Neural cell (in vitro differentiated cells): ENCODE measurements around the gene KMT2D. TPM values are rescaled to one million over a fixed set of nuclear protein-coding genes. Genes with fewer than 3 reads are reported as not detected.

ENCODE experiments used
- H2AFZ ChIP-seq: fragments of 200-600, 300-800 bp; sonication (generic), shearing (Covaris generic); 2 replicates; pipeline ENCODE4 v1.6.0; 2014; ENCODE audit warnings: low read depth, mild to moderate bottlenecking, antibody characterized with exemption, low read length, moderate library complexity
- H3F3A ChIP-seq: fragments of 200-600 bp; shearing (Covaris generic); 2 replicates; pipeline ENCODE4 v1.6.1; 2016; ENCODE audit warnings: mild to moderate bottlenecking, moderate library complexity, mixed read lengths, antibody characterized with exemption, low read length; ENCODE audit not compliant: insufficient read depth, poor library complexity, severe bottlenecking
- H3K27ac ChIP-seq: fragments of 200-600, 300-800 bp; sonication (generic), shearing (Covaris generic); 2 replicates; pipeline ENCODE4 v1.5.1; 2014; ENCODE audit warnings: mild to moderate bottlenecking, low read length, moderate library complexity
- H3K27me3 ChIP-seq: fragments of 300-800, 200-600 bp; sonication (generic), shearing (Covaris generic); 2 replicates; pipeline ENCODE4 v1.6.0; 2014; ENCODE audit warnings: mild to moderate bottlenecking, low read depth, low read length, moderate library complexity; ENCODE audit not compliant: insufficient read depth
- H3K36me3 ChIP-seq: fragments of 300-800, 200-600 bp; sonication (generic), shearing (Covaris generic); 2 replicates; pipeline ENCODE4 v1.5.1; 2014; ENCODE audit warnings: mild to moderate bottlenecking, antibody characterized with exemption, low read length, moderate library complexity; ENCODE audit not compliant: insufficient read depth
- H3K4me2 ChIP-seq: fragments of 300-800, 200-600 bp; sonication (generic), shearing (Covaris generic); 2 replicates; pipeline ENCODE4 v1.6.0; 2014; ENCODE audit warnings: mild to moderate bottlenecking, low read length
- H3K4me3 ChIP-seq: fragments of 300-800, 200-600 bp; sonication (generic), shearing (Covaris generic); 2 replicates; pipeline ENCODE4 v1.5.1; 2014; ENCODE audit warnings: mild to moderate bottlenecking, low read length, moderate library complexity
- H3K79me2 ChIP-seq: fragments of 200-600 bp; shearing (Covaris generic); replicated peaks from 2 replicates; pipeline ENCODE4 v1.6.0; 2014; ENCODE audit warnings: mild to moderate bottlenecking, low read length, moderate library complexity; ENCODE audit not compliant: insufficient read depth
- H3K9ac ChIP-seq: fragments of 300-800, 200-600 bp; sonication (generic), shearing (Covaris generic); 2 replicates; pipeline ENCODE4 v1.6.1; 2016; ENCODE audit warnings: mild to moderate bottlenecking, low read length, mixed read lengths
- H3K9me2 ChIP-seq: fragments of 200-600 bp; shearing (Covaris generic); 2 replicates; pipeline ENCODE4 v1.6.1; 2016; ENCODE audit warnings: mild to moderate bottlenecking, low read length, mixed read lengths; ENCODE audit not compliant: insufficient read depth
- H3K9me3 ChIP-seq: fragments of 200-600, 300-800 bp; sonication (generic), shearing (Covaris generic); 2 replicates; pipeline ENCODE4 v1.6.1; 2016; ENCODE audit warnings: mild to moderate bottlenecking, mixed run types, low read length, moderate library complexity, mixed read lengths
- H4K20me1 ChIP-seq: fragments of 200-600 bp; shearing (Covaris generic); 2 replicates; pipeline ENCODE4 v1.6.1; 2016; ENCODE audit warnings: mild to moderate bottlenecking, mixed run types; ENCODE audit not compliant: insufficient read depth
- EP300 ChIP-seq: fragments of 450-650 bp; conservative IDR thresholded peaks from 2 replicates; pipeline ENCODE4 v1.6.1; 2014; ENCODE audit warnings: antibody characterized with exemption, mild to moderate bottlenecking, moderate library complexity; ENCODE audit not compliant: poor library complexity, severe bottlenecking
- EZH2 ChIP-seq: fragments of 200-600, 300-800 bp; shearing (Covaris generic), sonication (generic); IDR thresholded peaks from 2 replicates; pipeline ENCODE4 v1.6.1; 2014; ENCODE audit warnings: antibody characterized with exemption, low read length, borderline replicate concordance, mild to moderate bottlenecking; ENCODE audit not compliant: insufficient read depth, poor library complexity, severe bottlenecking
- MXI1 ChIP-seq: fragments of 450-650 bp; conservative IDR thresholded peaks from 2 replicates; pipeline ENCODE4 v1.6.1; 2014; ENCODE audit warnings: antibody characterized with exemption, mild to moderate bottlenecking; ENCODE audit not compliant: poor library complexity, severe bottlenecking
- POLR2AphosphoS5 ChIP-seq: IDR thresholded peaks from 2 replicates; pipeline ENCODE4 v1.6.1; 2012
- RAD21 ChIP-seq: fragments of 450-650 bp; conservative IDR thresholded peaks from 2 replicates; pipeline ENCODE4 v1.6.1; 2014; ENCODE audit warnings: antibody characterized with exemption, mild to moderate bottlenecking, moderate library complexity
- REST ChIP-seq: IDR thresholded peaks from 2 replicates; pipeline ENCODE4 v1.6.1; 2012; ENCODE audit warnings: borderline replicate concordance
- SMC3 ChIP-seq: fragments of 450-650 bp; conservative IDR thresholded peaks from 2 replicates; pipeline ENCODE4 v1.6.1; 2014; ENCODE audit warnings: antibody characterized with exemption, mild to moderate bottlenecking, moderate library complexity; ENCODE audit not compliant: poor library complexity
- TAF1 ChIP-seq: IDR thresholded peaks from 2 replicates; pipeline ENCODE4 v1.6.1; 2012; ENCODE audit warnings: low read depth
- polyA plus RNA-seq: library from polyadenylated mRNA; depleted of rRNA; stranded (reverse); fragments of >200 nt; gene quantifications from 2 replicates; pipeline ENCODE4 v1.2.3, GENCODE V29; 2014
- TF ChIP-seq, protein P1 (sequence below): fragments of 450-650 bp; IDR thresholded peaks from 2 replicates; pipeline ENCODE4 v1.5.1; 2014; ENCODE audit warnings: antibody characterized with exemption, mild to moderate bottlenecking, moderate library complexity; ENCODE audit not compliant: poor library complexity, severe bottlenecking

The KMT2D gene
- polyA plus RNA-seq, 1 donor from 2014 or later, result 15.8 TPM

DNA sequence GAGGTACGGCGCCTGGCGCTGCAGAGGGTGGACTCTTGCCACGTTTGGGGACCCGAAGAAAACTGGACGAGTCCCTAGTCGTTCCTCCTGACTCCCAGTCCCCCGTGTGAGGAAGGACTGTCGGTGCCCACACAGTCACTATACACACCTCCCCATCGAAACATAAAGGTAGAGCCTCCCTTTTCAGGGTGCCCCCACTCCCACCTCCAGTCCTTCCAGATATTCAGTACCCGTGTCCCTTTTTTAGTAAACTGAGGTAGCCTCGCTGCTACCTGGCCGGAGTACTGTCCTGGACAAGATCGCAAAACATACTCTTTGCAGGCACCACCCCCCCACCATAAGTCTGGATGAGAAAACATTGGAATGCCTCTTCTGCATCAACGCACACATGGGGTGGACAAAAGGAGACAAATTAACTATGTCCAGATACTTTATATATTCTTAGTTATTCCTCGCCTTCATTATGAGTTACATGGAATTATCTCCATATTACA lies 610 bp upstream of the KMT2D start:
- peak overlapping the region; percentile 99 for H3K9ac ChIP-seq
- TF ChIP-seq EZH2, result no peak
- no peak for TF ChIP-seq MXI1
- no peak for TF ChIP-seq REST
- TF ChIP-seq POLR2AphosphoS5, result no peak
- TF ChIP-seq, protein P1, sequence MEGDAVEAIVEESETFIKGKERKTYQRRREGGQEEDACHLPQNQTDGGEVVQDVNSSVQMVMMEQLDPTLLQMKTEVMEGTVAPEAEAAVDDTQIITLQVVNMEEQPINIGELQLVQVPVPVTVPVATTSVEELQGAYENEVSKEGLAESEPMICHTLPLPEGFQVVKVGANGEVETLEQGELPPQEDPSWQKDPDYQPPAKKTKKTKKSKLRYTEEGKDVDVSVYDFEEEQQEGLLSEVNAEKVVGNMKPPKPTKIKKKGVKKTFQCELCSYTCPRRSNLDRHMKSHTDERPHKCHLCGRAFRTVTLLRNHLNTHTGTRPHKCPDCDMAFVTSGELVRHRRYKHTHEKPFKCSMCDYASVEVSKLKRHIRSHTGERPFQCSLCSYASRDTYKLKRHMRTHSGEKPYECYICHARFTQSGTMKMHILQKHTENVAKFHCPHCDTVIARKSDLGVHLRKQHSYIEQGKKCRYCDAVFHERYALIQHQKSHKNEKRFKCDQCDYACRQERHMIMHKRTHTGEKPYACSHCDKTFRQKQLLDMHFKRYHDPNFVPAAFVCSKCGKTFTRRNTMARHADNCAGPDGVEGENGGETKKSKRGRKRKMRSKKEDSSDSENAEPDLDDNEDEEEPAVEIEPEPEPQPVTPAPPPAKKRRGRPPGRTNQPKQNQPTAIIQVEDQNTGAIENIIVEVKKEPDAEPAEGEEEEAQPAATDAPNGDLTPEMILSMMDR, result no peak
- TF ChIP-seq RAD21, result no peak
- no peak for TF ChIP-seq EP300
- peak overlapping the region; percentile 97 for H3K4me3 ChIP-seq
- H3F3A ChIP-seq, result no peaks in the 10 kb centered on the region
- H3K27ac ChIP-seq, result no peak overlapping the region
- peak overlapping the region; percentile 30 for H3K4me2 ChIP-seq
- H2AFZ ChIP-seq, result peak overlapping the region; percentile 61
- H3K9me3 ChIP-seq, result no peaks in the 10 kb centered on the region
- H4K20me1 ChIP-seq, result peaks cover 20% of the 10 kb centered on the region
- H3K9me2 ChIP-seq, result no peaks in the 10 kb centered on the region
- H3K79me2 ChIP-seq, result peaks cover 40% of the 10 kb centered on the region
- no peaks in the 10 kb centered on the region for H3K36me3 ChIP-seq
- no peaks in the 10 kb centered on the region for H3K27me3 ChIP-seq

DNA sequence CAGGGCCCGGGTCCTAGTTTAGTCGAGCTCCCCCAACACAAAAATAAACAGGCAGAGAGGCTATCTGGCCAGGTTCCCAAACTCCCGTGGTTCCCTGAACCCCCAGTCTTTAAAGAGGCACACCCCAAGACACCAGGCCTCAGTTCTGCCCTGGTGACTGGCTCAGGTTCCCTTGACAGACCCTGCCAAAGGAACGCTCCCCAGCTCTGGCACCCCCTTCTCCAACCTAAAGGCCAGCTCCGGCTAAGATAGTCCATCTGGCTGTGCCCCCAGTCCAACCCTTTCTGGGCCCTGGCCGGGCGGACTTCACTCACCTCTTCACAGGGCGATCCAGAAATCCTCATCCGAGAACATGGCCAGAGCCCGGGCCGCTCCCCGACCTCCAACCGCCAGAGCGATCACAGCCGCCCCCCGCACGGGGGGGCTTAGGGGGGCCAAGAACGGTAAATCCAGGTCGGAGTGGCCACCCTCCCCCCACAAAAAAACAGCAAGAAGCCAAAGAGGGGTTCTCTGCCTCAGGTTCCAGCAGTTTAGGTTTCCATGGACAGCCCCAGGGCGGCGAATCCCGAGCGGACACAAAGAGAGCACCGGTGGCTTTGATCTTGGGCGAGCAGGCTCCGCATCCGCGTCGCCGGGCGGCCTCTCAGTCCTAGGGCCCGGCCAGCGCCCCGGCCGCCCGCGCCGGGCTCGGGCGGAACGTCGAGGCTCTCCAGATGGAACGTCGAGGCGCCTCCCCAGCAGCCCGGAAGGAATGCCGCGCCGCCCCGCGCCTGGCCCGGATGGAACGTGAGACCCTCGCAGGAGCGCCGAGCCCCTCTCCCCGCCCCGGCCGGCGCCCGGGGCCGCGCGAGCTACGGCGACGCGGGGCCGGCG lies 1.1 kb downstream of the KMT2D start:
- Histone ChIP-seq H3K36me3 (no peaks in the 10 kb centered on the region), H3F3A (no peaks in the 10 kb centered on the region), H3K27ac (peak overlapping the region; percentile 97), H3K9ac (peak overlapping the region; percentile 99), H4K20me1 (peaks cover 28% of the 10 kb centered on the region), H3K4me3 (peak overlapping the region; percentile 97), H3K9me3 (no peaks in the 10 kb centered on the region), H3K4me2 (peak overlapping the region; percentile 97), H2AFZ (no peak overlapping the region), H3K9me2 (no peaks in the 10 kb centered on the region), H3K79me2 (peaks cover 57% of the 10 kb centered on the region), H3K27me3 (no peaks in the 10 kb centered on the region)
- no peak for TF ChIP-seq MXI1
- no peak for TF ChIP-seq RAD21
- TF ChIP-seq POLR2AphosphoS5, result no peak
- no peak for TF ChIP-seq EP300
- no peak for TF ChIP-seq SMC3
- TF ChIP-seq EZH2, result no peak
- TF ChIP-seq TAF1, result no peak
- no peak for TF ChIP-seq REST
- TF ChIP-seq, protein P1, result no peak
